NCI-H2196 treated with DMSO at 0.1 percent for 48 hours (cell line): ENCODE data around the gene TUBB4A.
"Not testable (repeated sequence)": the region's sequence is repeated elsewhere in the genome, so short reads cannot be mapped to it uniquely, and the experiment has no call there.

ENCODE experiments used
- DNase-seq: peaks from one replicate; lab custom pipeline; 2025; ENCODE audit not compliant: unreplicated experiment; lab: John Stamatoyannopoulos, UW

Gene TUBB4A

DNA sequence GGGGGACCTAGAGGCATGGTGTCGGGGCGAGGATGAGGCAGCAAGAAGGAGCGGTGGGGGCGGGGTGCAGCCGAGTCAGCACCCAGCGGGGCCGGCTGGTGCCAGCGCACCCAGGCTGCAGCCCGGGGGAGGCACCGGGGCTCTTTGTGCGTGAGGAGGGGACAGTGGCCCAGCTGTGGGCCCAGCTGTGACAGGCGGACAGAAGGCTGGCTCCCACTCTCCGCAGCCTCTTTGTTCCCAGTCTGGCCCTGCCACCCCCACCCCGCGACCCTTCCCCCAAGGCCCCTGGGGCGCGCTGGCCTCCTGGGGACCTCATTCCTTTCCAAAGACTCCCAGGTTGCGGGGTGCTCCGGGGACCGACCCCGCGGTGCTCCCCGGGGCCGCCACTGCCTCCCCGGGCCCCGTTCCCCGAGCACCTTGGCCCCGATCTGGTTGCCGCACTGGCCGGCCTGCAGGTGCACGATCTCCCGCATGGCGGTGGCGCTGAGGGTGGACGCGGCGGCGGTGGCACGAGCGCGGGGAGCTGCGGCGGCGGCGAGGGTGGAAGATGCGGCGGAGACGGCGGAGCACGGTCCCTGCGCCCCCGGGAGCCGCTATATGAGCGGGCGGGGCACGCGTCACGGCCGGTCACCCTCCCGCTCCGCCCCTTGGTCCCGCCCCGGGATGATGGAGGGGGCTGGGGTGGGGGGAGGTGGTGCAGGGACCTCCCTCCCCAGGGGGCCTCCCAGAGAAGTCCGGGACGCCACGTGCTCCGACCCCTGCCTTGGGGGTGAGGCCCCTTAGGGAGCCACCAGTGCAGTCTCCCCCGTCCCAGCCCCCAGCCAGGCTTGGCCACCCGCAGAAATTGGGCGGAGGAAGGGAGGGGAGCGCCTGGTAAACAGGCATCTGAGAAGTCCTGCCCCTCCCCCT, at the start of gene TUBB4A:
Gene TUBB4A, minus strand, starts transcription at position 570 of the 909 bp plus-strand sequence. Its CDS starts 97 bp downstream, at position 473.
- no peak for DNase-seq

DNA sequence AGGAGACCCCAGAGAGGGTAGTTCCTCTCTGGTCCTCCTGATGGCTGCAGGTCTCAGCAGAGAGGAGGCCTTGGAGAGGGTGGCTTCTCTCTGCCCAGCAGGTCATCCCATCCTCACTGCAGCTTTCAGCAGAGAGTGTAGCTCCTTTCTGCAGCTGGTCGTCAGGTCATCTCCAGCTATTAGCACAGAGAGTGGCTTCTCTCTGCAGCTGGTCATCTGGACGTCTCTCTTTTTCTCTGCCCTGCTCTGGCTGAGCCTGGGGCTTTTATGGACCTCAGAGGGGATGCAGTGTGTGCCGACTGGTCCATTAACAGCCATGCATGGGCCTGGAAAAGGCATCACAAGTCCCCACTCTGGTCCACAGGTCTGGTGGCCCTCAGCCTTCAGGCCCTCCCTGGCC, 49.0 kb upstream of the TUBB4A start:
- no peak for DNase-seq

DNA sequence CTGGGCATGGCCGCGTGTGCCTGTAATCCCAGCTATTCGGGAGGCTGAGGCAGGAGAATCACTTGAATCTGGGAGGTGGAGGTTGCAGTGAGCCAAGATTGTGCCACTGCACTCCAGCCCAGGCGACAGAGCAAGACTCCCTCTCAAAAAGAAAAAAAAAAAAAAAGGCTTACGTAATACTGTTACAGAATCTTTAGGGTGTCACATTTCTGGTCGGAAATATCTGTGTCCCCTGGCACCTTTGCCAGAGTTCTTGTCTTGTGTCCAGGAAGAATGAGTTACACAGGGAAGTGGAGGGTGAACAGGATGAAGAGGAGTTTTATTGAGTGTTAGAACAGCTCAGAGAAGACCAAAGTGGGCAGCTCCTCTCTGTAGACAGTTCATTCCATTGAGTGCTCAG, 48.6 kb upstream of the TUBB4A start:
- not testable (repeated sequence) for DNase-seq

DNA sequence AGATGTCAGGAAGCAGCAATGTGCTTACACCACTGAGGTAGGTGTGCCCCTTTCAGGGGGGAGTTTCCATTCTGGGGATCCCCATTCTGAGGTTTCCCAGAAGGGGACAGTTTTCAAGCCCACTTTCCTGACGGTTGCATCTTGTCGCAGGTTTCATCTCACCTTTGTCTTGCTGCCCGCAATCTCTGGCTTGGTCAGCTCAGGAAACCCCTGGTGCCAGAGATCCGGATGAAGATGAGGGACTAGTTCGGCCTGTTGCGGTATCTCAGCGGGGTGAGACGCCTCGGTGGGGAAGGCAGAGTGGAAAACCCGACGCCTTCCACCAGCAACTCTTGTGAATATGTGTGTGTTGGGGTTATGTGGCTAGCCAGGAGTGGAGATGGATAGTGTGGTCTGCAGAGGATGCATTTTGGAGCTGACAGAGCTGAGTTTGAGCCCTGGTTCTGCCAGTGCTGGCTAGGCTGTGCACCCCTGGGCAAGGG, 41.8 kb upstream of the TUBB4A start:
- no peak for DNase-seq

DNA sequence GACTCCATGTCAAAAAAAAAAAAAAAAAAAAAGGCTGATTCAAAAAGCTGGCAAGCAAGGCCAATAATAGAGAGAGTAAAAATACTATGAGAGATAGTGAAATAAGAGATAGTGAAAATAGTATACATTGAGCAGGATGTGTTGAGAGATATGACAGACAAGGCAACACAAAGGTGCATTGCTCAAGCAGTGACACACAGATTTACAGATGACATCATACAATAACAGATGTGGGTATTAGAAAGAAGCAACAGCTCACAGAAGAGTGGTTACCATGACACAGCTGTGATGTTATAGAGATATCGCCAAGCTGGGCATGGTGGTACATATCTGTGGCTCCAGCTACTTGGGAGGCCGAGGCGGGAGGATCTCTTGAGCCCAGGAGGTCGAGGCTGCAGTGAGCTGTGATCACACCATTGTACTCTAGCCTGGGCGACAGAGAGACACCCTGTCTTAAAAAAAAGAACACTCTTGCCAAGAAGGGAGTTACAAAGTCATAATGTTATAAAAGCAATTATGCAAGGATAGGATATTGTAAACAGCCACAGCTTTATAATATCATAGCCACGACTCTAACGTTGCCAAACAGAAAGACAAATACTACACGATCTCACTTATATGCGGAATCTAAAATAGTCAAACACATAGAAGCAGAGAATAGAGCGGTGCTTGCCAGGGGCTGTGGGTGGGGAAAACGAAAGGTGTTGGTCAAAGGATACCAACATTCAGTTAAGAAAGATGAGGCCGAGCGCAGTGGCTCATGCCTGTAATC, 39.0 kb upstream of the TUBB4A start:
- no peak for DNase-seq

DNA sequence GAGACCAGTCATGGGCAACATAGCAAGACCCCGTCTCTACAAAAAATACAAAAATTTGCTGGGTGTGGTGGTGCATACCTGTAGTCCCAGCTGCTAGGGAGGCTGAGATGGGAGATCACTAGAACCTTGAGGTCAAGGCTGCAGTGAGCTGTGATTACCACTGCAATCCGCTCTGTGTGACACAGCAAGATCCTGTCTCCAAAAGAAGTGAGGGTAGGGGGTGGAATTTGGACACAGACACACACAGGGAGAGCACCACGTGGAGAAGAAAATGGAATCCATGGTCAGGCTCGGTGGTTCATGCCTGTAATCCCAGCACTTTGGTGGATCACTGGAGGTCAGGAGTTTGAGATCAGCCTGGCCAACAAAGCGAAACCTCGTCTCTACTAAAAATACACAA, 37.4 kb upstream of the TUBB4A start:
- no peak for DNase-seq

DNA sequence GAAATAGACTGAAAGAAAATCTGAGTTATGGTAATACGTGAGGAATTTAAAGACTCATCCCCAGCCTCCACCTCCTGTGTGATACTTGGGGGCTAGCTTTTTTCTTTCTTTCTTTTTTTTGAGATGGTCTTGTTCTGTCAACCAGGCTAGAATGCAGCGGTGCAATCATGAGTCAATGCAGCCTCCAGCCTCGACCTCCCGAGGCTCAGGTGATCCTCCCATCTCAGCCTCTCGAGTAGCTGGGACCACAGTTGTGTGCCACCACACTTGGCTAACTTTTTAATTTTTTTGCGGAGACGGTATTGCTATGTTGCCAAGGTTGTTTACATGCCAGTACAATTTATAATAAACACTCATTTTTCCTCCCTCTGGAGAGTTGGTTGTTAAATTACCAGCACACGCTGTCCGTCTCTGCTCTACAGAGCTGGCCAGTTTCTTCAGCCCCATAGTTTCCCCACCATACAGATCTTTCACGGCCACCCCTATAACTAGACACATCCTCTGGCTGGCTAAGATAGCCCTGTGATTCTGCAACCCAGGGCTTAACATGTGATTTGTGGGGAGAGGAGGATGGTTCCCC, 33.5 kb upstream of the TUBB4A start:
- no peak for DNase-seq

DNA sequence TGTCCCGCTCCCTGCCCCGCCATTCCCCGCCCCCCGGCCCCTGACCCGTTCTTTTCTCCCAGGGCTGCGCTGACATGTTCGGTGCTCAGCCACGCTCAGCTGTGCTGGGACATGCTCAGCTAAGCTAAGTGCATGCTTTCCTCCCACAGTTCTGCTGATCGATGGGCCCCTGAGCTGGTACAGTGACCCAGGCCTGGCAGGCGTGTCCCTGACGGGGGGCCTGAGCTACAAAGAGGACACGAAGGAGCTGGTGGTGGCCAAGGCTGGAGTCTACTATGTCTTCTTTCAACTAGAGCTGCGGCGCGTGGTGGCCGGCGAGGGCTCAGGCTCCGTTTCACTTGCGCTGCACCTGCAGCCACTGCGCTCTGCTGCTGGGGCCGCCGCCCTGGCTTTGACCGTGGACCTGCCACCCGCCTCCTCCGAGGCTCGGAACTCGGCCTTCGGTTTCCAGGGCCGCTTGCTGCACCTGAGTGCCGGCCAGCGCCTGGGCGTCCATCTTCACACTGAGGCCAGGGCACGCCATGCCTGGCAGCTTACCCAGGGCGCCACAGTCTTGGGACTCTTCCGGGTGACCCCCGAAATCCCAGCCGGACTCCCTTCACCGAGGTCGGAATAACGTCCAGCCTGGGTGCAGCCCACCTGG, 32.5 kb upstream of the TUBB4A start:
- no peak for DNase-seq

DNA sequence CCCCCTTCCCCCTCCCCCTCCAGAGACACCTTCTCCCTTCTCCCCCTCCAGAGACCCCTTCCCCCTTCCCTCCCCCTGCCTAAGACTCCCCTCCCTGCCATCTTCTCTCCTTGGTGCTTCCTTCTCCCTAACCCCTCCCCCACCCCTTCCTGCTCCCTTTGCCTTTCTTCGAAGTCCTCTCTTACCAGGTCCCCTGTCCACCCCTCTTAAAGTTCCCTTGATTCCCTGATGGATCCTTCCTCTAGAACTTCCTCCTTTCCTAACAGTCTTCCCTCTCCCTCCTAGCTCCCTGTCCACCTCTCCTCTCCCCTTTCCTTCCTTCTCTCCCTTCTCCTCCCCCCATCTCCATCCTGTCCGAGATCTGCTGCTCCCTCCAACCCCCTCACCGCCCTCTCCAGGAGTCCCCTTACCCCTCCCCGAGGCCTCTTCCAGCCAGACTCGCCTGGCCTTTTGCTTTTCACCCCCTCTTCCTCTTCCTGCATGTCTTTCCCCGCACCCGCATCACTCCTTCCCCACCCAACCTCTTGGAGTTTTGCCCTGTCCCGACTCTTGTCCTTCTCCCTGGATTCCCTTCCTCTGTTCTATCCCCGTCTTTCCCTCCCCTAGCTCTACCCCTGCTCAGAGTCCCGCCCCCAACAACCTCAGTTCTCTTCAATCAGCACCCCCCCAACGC, 31.8 kb upstream of the TUBB4A start:
- DNase-seq: no peak

DNA sequence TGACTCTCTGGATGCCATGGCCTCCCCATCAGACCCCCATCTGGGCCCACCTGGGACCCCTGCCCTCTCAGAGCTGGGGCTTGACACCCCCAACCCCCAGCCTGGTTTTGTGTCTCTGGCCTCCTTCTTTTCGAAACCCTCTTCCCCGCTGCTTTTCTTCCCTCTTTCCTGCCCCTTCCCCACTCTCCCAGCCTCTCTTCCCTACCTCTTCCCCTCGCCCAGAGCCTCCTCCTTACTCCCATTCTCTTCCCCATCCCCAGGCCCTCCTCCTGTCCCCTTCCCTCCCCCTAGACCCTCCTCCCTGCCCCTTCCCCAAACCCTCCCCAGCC, 30.9 kb upstream of the TUBB4A start:
- no peak for DNase-seq

DNA sequence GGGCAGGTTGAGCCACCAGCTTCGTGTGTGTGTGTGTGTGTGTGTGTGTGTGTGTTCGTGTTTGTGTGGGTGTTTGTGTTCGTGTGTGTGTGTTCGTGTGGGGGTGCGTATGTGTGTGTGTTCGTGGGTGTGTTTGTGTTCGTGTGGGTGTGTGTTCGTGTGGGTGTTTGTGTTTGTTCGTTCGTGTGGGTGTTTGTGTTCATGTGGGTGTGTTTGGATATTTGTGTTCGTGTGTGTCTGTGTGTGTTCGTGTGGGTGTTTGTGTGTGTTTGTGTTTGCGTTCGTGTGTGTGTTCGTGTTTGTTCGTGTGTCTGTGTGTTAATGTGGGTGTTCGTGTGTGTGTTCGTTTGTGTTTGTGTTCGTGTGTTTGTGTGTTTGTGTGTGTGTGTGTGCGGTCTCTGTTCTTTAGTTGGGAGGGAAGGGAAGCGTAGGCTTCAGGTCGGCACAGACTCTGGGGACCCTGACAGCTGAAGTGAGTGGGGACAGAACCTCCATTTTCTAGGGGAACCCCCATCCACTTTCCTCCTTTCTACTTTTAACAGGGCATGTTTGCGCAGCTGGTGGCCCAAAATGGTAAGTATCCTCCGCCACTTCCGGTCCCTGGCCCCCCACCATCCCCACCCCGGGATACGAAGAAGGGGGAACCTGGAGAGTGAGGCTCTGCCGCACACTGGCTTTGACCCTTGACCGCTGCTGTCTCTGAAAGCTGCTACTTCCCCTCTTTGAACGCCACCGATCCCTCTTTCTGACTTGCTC, 30.3 kb upstream of the TUBB4A start:
- no peak for DNase-seq

DNA sequence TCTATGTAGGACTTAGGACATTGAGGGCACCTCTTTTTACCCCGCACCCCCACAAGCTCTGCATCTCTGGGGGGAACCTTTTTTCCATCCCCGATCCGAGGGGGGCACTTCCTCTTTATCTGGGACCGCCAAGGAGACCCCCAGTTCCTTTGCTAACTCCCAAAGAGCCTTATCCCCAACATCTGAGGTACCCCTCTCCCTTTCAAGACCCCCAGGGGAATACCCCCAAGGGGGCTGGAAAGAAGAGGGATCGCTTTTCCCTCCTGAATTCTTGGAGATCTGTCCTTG, 29.8 kb upstream of the TUBB4A start:
- no peak for DNase-seq

DNA sequence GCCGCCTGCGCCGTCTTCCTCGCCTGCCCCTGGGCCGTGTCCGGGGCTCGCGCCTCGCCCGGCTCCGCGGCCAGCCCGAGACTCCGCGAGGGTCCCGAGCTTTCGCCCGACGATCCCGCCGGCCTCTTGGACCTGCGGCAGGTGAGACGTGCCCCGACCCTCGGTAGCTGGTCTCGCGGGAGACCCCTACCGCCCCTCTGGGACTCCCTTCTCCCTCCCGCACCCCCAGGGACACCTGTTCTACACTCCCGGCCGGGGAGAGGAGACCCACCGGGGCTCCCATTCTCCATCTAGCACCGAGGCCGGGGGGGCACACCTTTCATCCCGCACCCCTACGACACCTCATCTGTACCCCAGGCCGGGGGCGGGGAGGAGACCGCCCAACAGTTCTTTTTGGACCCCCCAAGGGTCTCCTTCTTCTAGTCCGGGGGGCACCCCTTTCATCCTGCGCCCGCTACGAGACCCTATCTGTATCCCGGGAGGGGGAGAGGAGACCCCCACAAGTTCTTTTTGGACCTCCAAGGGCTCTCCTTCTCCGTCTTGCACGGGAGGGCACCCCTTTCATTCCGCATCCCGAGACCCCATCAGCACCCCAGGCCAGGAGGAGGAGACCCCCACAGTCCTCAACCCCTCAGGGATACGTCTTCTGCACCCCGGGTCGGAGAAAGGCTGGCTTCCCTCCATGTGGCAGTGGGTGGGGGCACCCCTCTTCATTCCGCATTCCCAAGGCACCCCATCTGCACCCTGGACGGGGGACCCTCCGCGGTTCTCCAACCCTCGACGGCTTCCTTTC, 29.2 kb upstream of the TUBB4A start:
- no peak for DNase-seq

DNA sequence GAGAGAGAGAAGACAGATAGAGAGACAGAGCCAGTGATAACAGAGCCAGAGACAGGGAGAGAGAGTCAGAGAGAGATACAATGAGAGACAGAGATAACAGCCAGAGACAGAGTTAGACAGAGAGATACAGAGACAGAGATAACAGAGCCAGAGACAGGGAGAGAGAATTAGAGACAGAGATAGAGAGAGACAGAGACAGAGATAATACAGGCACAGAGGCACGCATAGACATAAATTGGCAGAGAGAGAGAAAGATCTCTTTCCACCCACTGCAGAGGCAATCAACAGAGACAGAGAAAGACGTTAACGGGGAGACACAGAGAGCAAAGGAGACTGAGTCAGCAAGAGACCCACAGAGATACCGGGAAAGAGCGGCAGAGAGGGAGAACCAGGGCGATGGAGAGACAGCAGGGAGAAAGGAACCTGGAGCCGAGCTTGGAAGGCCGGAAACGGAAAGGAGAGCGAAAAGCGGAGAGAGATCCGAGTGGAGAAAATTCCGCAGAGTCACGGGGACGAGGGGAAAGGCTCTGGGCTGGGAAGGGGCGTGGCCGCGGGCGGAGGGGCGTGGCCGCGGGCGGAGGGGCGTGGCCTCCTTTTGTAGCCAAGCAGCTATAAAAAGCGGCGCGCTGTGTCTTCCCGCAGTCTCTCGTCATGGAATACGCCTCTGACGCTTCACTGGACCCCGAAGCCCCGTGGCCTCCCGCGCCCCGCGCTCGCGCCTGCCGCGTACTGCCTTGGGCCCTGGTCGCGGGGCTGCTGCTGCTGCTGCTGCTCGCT, 28.5 kb upstream of the TUBB4A start, which contains the start of gene TNFSF9:
Gene TNFSF9, plus strand, starts transcription at position 641 of the 777 bp plus-strand sequence. Its CDS starts 11 bp downstream, at position 652.
- peak; percentile 81 for DNase-seq

DNA sequence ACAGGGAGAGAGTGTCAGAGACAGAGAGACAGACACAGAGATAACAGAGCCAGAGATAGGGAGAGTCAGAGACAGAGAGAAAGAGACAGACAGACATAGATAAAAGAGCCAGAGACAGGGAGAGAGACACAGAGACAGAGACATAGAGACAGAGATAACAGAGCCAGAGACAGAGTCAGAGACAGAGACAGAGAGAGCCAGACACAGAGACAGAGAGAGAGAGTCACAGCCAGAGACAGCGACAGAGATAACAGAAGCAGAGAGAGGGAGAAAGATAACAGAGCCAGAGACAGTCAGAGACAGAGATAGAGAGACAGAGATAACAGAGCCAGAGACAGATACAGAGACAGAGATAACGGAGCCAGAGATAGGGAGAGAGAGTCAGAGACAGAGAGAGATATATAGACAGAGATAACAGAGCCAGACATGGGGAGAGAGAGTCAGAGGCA, 27.9 kb upstream of the TUBB4A start:
- DNase-seq: no peak

DNA sequence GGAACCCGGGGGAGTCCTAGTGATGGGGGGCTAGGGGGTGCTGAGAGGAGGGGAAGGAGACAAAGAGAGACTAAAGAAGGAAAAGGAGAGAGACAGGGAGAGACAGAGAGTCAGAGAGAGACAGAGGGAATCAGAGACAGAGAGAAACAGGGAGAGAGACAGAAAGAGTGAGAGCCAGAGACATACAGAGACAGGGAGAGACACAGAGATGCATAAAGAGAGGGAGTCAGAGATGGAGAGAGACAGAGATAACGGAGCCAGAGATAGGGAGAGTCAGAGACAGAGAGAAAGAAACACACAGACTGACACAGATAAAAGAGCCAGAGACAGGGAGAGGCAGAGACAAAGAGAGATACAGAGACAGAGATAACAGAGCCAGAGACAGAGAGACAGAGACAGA, 27.2 kb upstream of the TUBB4A start:
- no peak for DNase-seq

DNA sequence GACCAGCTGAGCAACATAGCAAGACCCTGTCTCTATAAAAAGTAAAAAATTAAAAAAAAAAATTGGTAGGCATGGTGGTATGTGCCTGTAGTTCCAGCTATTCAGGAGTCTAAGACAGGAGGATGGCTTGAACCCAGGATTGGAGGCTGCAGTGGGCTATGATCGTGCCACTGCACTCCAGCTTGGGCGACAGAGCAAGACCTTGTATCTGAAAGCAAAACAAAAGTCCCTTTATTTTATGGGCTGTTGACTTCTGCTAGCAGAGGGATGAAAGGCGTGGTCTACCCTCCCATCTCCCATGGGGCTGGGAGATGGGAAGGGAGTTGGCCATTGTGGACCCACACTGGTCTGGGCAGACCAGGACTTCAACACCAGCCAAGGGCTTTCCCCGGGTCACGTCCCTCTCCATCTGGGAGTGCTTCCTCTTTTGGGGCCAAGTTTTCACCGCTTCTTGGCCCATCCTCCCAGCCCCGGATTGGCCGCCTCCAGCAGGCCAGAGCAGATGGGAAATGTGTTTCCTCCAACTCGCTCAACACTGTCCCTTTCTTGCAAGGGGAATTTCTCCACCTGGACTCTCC, 26.5 kb upstream of the TUBB4A start:
- no peak for DNase-seq

DNA sequence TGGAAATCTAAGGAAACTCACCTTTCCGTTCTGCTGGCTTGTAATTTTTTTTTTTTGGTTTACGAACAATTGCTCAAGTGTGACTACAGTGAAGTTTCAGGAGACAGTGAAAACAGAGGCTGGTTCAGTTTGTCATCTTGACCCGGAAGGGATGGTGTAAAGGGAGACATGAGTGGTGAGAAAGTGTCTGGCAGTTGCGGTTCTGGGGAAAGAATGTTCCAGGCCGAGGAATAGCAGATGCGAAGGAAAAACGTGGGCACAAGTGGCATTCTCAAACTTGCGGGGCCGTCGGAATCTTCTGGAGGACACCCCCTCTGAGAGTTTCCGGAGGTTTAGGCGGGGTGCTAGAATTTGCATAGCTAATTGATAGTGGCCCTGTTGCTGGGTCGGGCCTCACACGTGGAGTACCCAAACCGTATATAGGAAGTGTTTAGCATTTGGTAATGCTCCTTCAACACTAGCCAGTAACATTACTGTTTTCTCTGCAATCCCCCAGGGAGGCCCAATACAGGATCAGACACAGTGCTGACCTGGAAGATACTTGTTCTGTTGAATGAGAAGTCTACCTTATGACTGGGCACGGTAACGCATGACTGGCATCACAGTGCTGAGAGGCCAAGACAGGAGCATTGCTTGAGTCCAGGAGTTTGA, 25.9 kb upstream of the TUBB4A start:
- no peak for DNase-seq
